MM.1S (cell line): ENCODE data around the gene CCBE1.

Source experiments
- DNase-seq: peaks from one replicate; pipeline ENCODE4 v3.0.0-alpha.2; 2015
- H2AFZ ChIP-seq: fragments of 300-600 bp; sonication (generic); 2 replicates; pipeline ENCODE4 v1.6.0; 2016; ENCODE audit warnings: antibody characterized with exemption, low read length
- H3F3A ChIP-seq: fragments of 300-600 bp; sonication (generic); 2 replicates; pipeline ENCODE4 v1.6.1; 2016; ENCODE audit warnings: mild to moderate bottlenecking, antibody characterized with exemption, low read length, moderate library complexity, mixed read lengths; ENCODE audit not compliant: insufficient read depth
- H3K27ac ChIP-seq: fragments of 300-600 bp; sonication (generic); 2 replicates; pipeline ENCODE4 v1.5.1; 2016; ENCODE audit warnings: mild to moderate bottlenecking, low read length
- H3K27me3 ChIP-seq: fragments of 300-600 bp; sonication (generic); replicated peaks from 2 replicates; pipeline ENCODE4 v1.6.0; 2016; ENCODE audit warnings: low read length; ENCODE audit not compliant: insufficient read depth
- H3K36me3 ChIP-seq: fragments of 300-600 bp; sonication (generic); replicated peaks from 2 replicates; pipeline ENCODE4 v1.6.1; 2016; ENCODE audit warnings: mild to moderate bottlenecking, low read length, mixed read lengths; ENCODE audit not compliant: insufficient read depth
- H3K4me1 ChIP-seq: fragments of 300-600 bp; sonication (generic); 2 replicates; pipeline ENCODE4 v1.6.1; 2016; ENCODE audit warnings: low read length, mixed read lengths
- H3K4me2 ChIP-seq: fragments of 300-600 bp; sonication (generic); 2 replicates; pipeline ENCODE4 v1.6.0; 2016; ENCODE audit warnings: low read depth, low read length
- H3K4me3 ChIP-seq: fragments of 300-600 bp; sonication (generic); 2 replicates; pipeline ENCODE4 v1.5.1; 2016; ENCODE audit warnings: low read length, mixed read lengths
- H3K79me2 ChIP-seq: fragments of 300-600 bp; sonication (generic); 2 replicates; pipeline ENCODE4 v1.6.1; 2016; ENCODE audit warnings: mixed run types, low read length, mixed read lengths
- H3K9ac ChIP-seq: fragments of 300-600 bp; sonication (generic); 2 replicates; pipeline ENCODE4 v1.6.1; 2016; ENCODE audit warnings: low read length, mixed read lengths
- H3K9me2 ChIP-seq: fragments of 300-600 bp; sonication (generic); replicated peaks from 2 replicates; pipeline ENCODE4 v1.6.1; 2016; ENCODE audit warnings: mild to moderate bottlenecking, low read length, mixed read lengths; ENCODE audit not compliant: insufficient read depth
- H3K9me3 ChIP-seq: fragments of 300-600 bp; sonication (generic); replicated peaks from 2 replicates; pipeline ENCODE4 v1.6.1; 2016; ENCODE audit warnings: mild to moderate bottlenecking, low read length, mixed read lengths; ENCODE audit not compliant: insufficient read depth
- H4K20me1 ChIP-seq: fragments of 300-600 bp; sonication (generic); 2 replicates; pipeline ENCODE4 v1.6.1; 2016; ENCODE audit warnings: mild to moderate bottlenecking, low read length, moderate library complexity, mixed read lengths; ENCODE audit not compliant: insufficient read depth
- CTCF ChIP-seq: fragments of 300-600 bp; sonication (generic); IDR thresholded peaks from 2 replicates; pipeline ENCODE4 v1.5.1; 2016; ENCODE audit warnings: antibody characterized with exemption, low read length, mixed read lengths
- EZH2 ChIP-seq: fragments of 300-600 bp; sonication (generic); optimal IDR thresholded peaks from 2 replicates; pipeline ENCODE3; 2017; ENCODE audit warnings: low read depth, mild to moderate bottlenecking, antibody characterized with exemption, low read length, mixed read lengths
- EZH2phosphoT487 ChIP-seq: fragments of 300-600 bp; sonication (generic); IDR thresholded peaks from 2 replicates; pipeline ENCODE4 v1.6.1; 2018; ENCODE audit warnings: antibody characterized with exemption, low read length

CCBE1 gene

DNA sequence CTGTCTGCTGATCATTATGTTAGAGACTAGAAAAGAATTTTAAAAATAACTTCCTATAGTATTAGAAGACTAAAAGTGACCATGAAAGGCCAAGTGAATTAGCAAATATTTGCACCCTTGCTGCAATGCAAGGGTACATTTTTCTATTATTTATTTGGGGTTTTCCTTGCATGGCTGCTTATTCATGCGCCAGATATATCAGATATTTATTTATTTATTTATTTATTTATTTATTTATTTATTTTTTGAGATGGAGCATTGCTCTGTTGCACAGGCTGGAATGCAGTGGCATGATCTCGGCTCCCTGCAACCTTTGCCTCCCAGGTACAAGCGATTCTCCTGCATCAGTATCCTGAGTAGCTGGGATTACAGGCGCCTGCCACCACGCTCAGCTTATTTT lies 211.8 kb downstream of the CCBE1 start:
- Histone ChIP-seq H3K4me3 (no peak overlapping the region), H3K27ac (no peak overlapping the region), H3K9me3 (no peaks in the 10 kb centered on the region), H4K20me1 (no peaks in the 10 kb centered on the region), H3F3A (no peaks in the 10 kb centered on the region), H3K4me1 (no peaks in the 10 kb centered on the region), H3K4me2 (no peak overlapping the region), H3K79me2 (no peaks in the 10 kb centered on the region), H3K27me3 (no peaks in the 10 kb centered on the region), H3K9me2 (no peaks in the 10 kb centered on the region), H3K36me3 (no peaks in the 10 kb centered on the region), H2AFZ (no peak overlapping the region), H3K9ac (no peak overlapping the region)
- DNase-seq, result no peak
- no peak for TF ChIP-seq CTCF
- TF ChIP-seq EZH2phosphoT487, result no peak
- TF ChIP-seq EZH2, result no peak

GRCh38 chr18:59484561-59485328 lies 212.5 kb downstream of the CCBE1 start:
- no peaks in the 10 kb centered on the region for H3K9me3 ChIP-seq
- H3K4me1 ChIP-seq, result no peaks in the 10 kb centered on the region
- no peaks in the 10 kb centered on the region for H3K27me3 ChIP-seq
- H2AFZ ChIP-seq, result no peak overlapping the region
- H3K9me2 ChIP-seq, result no peaks in the 10 kb centered on the region
- no peak for TF ChIP-seq EZH2phosphoT487
- no peak for TF ChIP-seq EZH2
- TF ChIP-seq CTCF, result no peak
- H4K20me1 ChIP-seq, result no peaks in the 10 kb centered on the region
- H3K79me2 ChIP-seq, result no peaks in the 10 kb centered on the region
- H3K27ac ChIP-seq, result no peak overlapping the region
- H3K36me3 ChIP-seq, result no peaks in the 10 kb centered on the region
- no peak overlapping the region for H3K4me2 ChIP-seq
- no peak overlapping the region for H3K4me3 ChIP-seq
- DNase-seq, result no peak
- H3K9ac ChIP-seq, result no peak overlapping the region
- no peaks in the 10 kb centered on the region for H3F3A ChIP-seq

DNA sequence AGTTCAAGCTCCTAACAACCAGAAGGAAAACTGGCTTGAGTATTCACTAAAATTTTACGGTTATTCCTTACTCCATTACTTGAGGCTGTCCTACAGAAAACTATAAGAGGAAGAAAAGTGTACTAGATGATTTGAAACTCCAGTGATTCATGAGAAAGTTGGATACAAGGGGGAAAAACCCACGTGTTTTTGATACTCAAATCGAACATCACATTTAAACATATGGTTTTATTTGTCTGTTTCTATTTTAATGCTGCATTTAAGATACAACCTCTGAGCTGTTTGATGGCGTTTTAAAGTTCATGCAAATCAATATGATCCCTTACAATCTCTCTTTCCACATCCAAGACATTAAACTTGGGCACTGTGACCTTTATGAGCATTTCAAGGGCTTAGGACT lies 213.1 kb downstream of the CCBE1 start:
- no peak overlapping the region for H3K9ac ChIP-seq
- H4K20me1 ChIP-seq, result no peaks in the 10 kb centered on the region
- no peak for DNase-seq
- no peak overlapping the region for H2AFZ ChIP-seq
- H3K9me3 ChIP-seq, result no peaks in the 10 kb centered on the region
- no peak overlapping the region for H3K4me2 ChIP-seq
- H3K36me3 ChIP-seq, result no peaks in the 10 kb centered on the region
- H3F3A ChIP-seq, result no peaks in the 10 kb centered on the region
- H3K27me3 ChIP-seq, result no peaks in the 10 kb centered on the region
- TF ChIP-seq EZH2 (no peak), CTCF (no peak), EZH2phosphoT487 (no peak)
- no peak overlapping the region for H3K27ac ChIP-seq
- H3K79me2 ChIP-seq, result no peaks in the 10 kb centered on the region
- no peaks in the 10 kb centered on the region for H3K9me2 ChIP-seq
- H3K4me1 ChIP-seq, result no peaks in the 10 kb centered on the region
- no peak overlapping the region for H3K4me3 ChIP-seq
